GM12872 (cell line): ENCODE measurements around the gene RIPK1.

Source experiments
- TF ChIP-seq, protein P1 (sequence below): IDR thresholded peaks from 3 replicates; pipeline ENCODE4 v1.5.1; 2011; ENCODE audit warnings: low read depth, mild to moderate bottlenecking, low read length, moderate library complexity; ENCODE audit not compliant: insufficient read depth

RIPK1 gene

DNA sequence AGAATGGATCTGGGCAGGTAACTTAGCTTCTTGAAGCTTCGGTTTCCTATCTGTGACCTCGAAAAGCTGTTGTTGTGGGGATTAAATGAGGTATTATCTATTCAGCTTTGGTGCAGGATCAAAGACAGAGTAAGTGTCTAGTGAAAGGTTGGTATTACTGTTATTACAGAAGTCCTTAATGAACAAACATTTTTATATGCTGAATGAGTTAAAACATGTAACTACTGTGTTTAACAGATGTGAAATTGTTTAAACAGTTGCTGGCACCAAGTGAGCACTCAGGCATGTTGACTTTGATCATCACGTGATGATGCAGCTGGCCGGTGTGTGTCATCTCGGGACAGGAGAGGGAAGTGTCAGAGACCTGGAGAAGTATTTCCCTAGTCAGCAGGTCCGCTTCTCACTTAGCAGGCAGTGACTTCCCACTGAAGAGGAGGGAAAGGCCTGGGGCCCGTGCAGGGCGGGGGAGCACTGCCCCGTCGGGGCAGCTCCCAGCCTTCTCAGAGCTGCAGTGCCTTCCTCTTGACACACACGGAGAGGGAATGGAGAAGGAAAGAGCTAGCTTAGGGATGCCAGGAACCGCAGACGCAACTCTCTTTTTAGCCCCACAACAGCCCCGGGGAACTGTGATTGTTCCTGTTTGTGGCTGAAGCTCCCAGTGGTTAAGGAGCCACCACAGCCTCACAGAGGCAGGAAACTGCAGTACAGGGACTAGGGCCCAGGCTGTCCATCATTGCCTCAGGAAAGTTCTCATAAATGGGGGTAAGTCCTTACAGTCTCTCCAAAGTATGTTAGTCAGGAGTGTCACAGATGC lies 71.0 kb downstream of the RIPK1 start:
- TF ChIP-seq, protein P1, sequence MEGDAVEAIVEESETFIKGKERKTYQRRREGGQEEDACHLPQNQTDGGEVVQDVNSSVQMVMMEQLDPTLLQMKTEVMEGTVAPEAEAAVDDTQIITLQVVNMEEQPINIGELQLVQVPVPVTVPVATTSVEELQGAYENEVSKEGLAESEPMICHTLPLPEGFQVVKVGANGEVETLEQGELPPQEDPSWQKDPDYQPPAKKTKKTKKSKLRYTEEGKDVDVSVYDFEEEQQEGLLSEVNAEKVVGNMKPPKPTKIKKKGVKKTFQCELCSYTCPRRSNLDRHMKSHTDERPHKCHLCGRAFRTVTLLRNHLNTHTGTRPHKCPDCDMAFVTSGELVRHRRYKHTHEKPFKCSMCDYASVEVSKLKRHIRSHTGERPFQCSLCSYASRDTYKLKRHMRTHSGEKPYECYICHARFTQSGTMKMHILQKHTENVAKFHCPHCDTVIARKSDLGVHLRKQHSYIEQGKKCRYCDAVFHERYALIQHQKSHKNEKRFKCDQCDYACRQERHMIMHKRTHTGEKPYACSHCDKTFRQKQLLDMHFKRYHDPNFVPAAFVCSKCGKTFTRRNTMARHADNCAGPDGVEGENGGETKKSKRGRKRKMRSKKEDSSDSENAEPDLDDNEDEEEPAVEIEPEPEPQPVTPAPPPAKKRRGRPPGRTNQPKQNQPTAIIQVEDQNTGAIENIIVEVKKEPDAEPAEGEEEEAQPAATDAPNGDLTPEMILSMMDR, result 0 out of 3 replicates have a peak, but pooled peaks have one; percentile 2

DNA sequence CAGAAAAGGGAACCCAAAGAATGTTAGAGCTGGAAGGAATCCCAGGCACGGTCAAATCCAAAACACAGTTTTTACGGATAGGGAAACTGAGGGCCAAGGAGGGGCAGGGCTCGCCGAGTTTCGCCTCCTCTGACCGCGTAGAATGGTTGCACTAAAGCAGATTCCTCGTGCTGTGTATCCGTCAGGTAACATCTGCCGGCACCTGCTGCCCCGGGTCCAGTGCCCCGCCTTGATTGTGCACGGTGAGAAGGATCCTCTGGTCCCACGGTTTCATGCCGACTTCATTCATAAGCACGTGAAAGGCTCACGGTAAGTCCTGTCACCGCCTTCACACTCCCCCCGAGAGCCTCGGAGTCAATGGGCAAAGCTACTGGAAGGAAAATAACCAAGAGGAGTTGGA lies 71.9 kb downstream of the RIPK1 start:
- TF ChIP-seq, protein P1, result no peak

DNA sequence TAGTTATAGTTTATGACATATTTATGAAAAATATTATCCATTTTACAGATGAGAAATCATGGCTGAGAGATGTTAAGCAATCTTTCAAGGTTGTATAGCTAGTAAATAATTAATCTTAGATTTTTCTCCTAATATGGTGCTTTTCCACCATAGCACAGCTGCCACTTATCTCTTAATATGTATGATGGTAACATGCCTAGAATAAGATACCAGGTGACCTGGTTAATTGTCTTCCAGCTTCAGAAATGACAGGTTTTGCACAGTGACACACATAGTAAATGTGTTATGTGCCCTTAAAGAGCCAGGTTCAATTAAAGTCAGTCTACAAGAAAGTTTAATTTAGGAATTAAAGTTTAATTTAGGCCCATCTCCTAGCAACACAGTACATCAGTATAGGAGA lies 74.2 kb downstream of the RIPK1 start:
- TF ChIP-seq, protein P1, result no peak

DNA sequence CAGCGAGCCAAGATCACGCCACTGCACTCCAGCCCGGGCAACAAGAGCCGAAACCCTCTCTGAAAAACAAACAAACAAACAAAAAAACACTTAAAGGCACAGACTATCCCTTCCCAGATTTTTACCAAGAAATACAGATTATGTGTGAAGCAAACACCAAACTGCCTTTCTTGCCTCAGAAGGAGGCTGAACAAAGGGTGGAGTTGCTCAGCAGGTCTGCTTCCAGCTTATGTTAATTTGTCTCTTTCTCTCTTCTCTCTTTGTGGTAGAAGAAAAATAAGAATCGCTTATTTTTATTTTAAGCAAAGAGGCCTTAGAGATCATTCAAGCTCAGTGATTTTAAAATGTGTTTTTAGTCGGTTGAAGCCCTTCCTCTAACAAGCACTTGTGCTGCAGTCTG lies 74.9 kb downstream of the RIPK1 start:
- TF ChIP-seq, protein P1, result no peak

DNA sequence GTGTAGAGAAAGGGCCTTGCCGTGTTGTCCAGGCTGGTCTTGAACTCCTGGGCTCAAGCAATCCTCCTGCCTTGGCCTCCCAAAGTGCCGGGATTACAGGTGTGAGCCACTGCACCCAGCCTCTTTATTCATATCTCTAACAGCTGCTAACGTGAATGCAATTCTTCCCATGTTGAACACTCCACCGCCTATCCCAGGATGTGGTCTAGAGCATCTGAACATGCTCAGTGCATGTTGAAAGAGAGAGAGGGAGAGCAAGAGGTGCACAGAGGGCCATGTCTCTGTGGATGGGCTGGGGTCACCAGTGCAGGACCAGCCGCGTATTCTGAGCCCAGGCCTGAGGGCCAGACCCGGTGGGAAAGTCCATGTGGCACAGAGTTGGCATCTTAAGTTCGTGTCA lies 76.3 kb downstream of the RIPK1 start:
- TF ChIP-seq, protein P1, result no peak

DNA sequence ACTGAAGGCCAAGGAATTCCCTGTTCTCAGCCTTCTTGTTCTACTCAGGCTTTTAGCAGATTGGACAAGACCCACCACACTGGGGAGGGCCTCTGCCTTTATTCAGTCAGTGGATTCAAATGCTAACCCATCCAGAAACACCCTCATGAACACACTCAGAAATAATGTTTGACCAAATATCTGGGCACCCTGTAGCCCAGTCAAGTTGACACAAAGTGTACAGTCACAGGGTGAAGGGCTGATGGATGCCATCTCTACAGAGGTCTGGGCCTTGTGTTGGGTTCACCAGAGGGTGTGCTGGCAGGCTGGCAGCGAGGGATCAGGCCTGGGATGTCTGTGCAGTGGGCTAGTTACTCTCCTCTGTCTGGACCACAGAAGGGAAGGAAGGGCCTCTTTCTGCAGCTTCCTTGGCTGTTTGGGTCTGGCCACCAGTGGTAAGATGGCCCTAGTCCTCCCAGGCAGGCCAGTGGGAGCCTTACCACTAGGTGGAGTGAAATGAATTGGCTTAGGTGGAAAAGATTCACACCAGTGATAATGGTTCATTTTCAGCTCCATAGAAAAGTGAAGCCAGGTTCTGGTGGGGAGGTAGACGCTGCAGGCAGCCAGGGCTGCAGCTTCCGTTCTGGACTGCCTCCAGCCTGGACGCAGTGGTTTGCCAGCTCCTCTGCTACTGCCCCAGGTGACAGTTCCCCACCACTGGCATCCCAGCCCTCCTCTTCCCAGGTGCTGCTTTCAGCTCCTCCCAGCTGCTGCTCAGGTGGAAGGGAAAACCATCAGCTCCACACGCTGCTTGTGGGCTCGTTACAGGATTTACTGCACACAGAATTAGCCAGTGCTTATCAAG lies 79.8 kb downstream of the RIPK1 start:
- TF ChIP-seq, protein P1, result no peak

DNA sequence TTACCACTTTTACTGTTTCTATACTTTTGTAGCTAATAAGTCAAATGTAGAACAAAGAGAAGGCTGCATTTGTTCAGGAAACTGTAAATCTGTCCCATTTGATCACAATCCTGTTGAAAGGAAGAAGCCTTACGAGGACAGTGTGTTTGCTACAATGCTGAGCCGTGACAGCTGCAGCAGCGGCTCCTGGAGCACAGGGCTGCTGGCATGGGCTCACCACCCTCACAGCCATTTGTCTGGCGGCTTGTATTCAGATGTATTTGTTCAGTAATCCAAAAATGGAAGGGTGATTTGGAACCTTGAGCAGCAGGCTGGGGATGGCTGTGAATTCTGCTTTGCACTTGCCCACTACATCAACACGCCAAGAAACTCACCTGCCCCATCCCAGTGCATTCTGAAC lies 83.4 kb downstream of the RIPK1 start:
- TF ChIP-seq, protein P1, result no peak
